ENCODE measurements around the gene HGFAC.

DNA sequence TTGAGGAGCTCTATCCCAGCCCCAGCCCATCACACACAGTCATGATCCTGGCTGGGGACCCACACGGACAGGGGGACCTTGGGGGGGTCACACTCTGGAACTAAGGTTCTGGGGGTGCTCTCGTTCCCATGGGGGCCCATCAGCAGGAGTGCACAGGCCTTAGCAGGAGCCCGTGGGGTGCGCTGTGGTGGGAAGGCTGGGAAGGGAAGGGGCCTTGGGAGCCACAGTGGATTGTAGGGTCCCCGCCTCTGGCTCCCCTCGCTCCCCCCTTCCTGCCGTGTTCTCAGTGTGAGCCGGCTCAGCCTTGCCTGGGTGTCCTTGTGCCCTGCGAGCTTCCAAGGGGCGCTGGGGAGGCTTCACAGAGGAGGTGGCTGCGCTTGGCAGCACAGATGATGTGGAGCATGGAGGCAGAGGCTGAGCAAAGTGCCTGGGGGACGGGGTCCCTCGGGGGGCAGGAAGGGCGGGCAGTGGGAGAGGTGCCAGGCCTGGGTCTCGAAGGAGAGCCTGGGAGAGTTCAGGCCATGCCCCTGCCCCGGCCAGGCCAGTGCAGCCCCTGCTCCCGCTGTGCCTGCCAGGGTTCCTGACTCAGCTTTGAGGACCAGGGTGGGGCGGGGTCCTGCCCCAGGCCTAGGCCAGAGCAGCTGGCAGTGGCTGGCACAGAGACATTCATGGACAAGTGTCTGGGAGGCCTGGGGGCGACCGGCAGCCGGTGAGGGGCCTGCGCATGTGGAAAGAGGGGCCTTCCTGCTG is 5.5 kb upstream of the HGFAC start:
- no peak for TF ChIP-seq DPF2 (IDR thresholded peaks at IDR 0.05)
- no peak for TF ChIP-seq NRF1 (conservative IDR thresholded peaks at IDR 0.05; ENCODE audit: low read depth, low read length)

Data from GM12878 (cell line).